ENCODE data around the gene SPTBN1.
"Not testable (repeated sequence)": the region's sequence is repeated elsewhere in the genome, so short reads cannot be mapped to it uniquely, and the experiment has no call there.

The SPTBN1 gene

GRCh38 chr2:54504866-54505265, 48.7 kb downstream of the SPTBN1 start:
- Histone ChIP-seq H3K4me1 (ENCODE audit: control insufficient read depth in 1 of 2, insufficient read depth in 2 of 2, low read length in 2 of 2) (peaks cover 0 to 56% of the 10 kb centered on the region in 2 donors), H3K27me3 (ENCODE audit: low read depth, low read length) (no peaks in the 10 kb centered on the region), H3K36me3 (ENCODE audit: control insufficient read depth in 1 of 2, insufficient read depth in 2 of 2, low read length in 2 of 2) (no peaks in the 10 kb centered on the region), H3K27ac (ENCODE audit: low read length) (no peak overlapping the region), H3K9me3 (ENCODE audit: control insufficient read depth in 1 of 2, low read length in 2 of 2) (no peaks in the 10 kb centered on the region), H3K4me3 (ENCODE audit: low read depth in 1 of 2, low read length in 2 of 2) (no peak overlapping the region)

GRCh38 chr2:54508541-54508940, 52.4 kb downstream of the SPTBN1 start:
- no peaks in the 10 kb centered on the region for H3K36me3 ChIP-seq (ENCODE audit: control insufficient read depth in 1 of 2, insufficient read depth in 2 of 2, low read length in 2 of 2)
- H3K4me3 ChIP-seq (ENCODE audit: low read depth in 1 of 2, low read length in 2 of 2), result no peak overlapping the region
- H3K27me3 ChIP-seq (ENCODE audit: low read depth, low read length), result no peaks in the 10 kb centered on the region
- H3K9me3 ChIP-seq (ENCODE audit: control insufficient read depth in 1 of 2, low read length in 2 of 2), result no peaks in the 10 kb centered on the region
- H3K4me1 ChIP-seq (ENCODE audit: control insufficient read depth in 1 of 2, insufficient read depth in 2 of 2, low read length in 2 of 2), result peaks cover 3 to 48% of the 10 kb centered on the region in 2 donors
- no peak overlapping the region for H3K27ac ChIP-seq (ENCODE audit: low read length)

- not testable (repeated sequence) for H3K36me3 ChIP-seq (ENCODE audit: control insufficient read depth in 1 of 2, insufficient read depth in 2 of 2, low read length in 2 of 2); H3K9me3 ChIP-seq (ENCODE audit: control insufficient read depth in 1 of 2, low read length in 2 of 2); H3K27me3 ChIP-seq (ENCODE audit: low read depth, low read length); H3K4me3 ChIP-seq (ENCODE audit: low read depth in 1 of 2, low read length in 2 of 2); H3K27ac ChIP-seq (ENCODE audit: low read length)
- peaks cover 3 to 47% of the 10 kb centered on the region in 2 donors for H3K4me1 ChIP-seq (ENCODE audit: control insufficient read depth in 1 of 2, insufficient read depth in 2 of 2, low read length in 2 of 2)
These were observed 52.9 kb downstream of the SPTBN1 start for GRCh38 chr2:54509043-54509442.

GRCh38 chr2:54510916-54511315, 54.8 kb downstream of the SPTBN1 start:
- Histone ChIP-seq H3K9me3 (ENCODE audit: control insufficient read depth in 1 of 2, low read length in 2 of 2) (no peaks in the 10 kb centered on the region), H3K4me3 (ENCODE audit: low read depth in 1 of 2, low read length in 2 of 2) (no peak overlapping the region), H3K27ac (ENCODE audit: low read length) (no peak overlapping the region), H3K4me1 (ENCODE audit: control insufficient read depth in 1 of 2, insufficient read depth in 2 of 2, low read length in 2 of 2) (peaks cover 3 to 42% of the 10 kb centered on the region in 2 donors), H3K36me3 (ENCODE audit: control insufficient read depth in 1 of 2, insufficient read depth in 2 of 2, low read length in 2 of 2) (no peaks in the 10 kb centered on the region), H3K27me3 (ENCODE audit: low read depth, low read length) (no peaks in the 10 kb centered on the region)

- Histone ChIP-seq H3K9me3 (ENCODE audit: control insufficient read depth in 1 of 2, low read length in 2 of 2) (no peaks in the 10 kb centered on the region), H3K36me3 (ENCODE audit: control insufficient read depth in 1 of 2, insufficient read depth in 2 of 2, low read length in 2 of 2) (no peaks in the 10 kb centered on the region), H3K4me1 (ENCODE audit: control insufficient read depth in 1 of 2, insufficient read depth in 2 of 2, low read length in 2 of 2) (peaks cover 3 to 42% of the 10 kb centered on the region in 2 donors), H3K4me3 (ENCODE audit: low read depth in 1 of 2, low read length in 2 of 2) (no peak overlapping the region), H3K27me3 (ENCODE audit: low read depth, low read length) (no peaks in the 10 kb centered on the region), H3K27ac (ENCODE audit: low read length) (no peak overlapping the region)
These were observed 56.1 kb downstream of the SPTBN1 start for GRCh38 chr2:54512183-54512582.

- Histone ChIP-seq H3K4me1 (ENCODE audit: control insufficient read depth in 1 of 2, insufficient read depth in 2 of 2, low read length in 2 of 2) (peaks cover 3 to 42% of the 10 kb centered on the region in 2 donors), H3K9me3 (ENCODE audit: control insufficient read depth in 1 of 2, low read length in 2 of 2) (no peaks in the 10 kb centered on the region), H3K4me3 (ENCODE audit: low read depth in 1 of 2, low read length in 2 of 2) (no peak overlapping the region), H3K27me3 (ENCODE audit: low read depth, low read length) (no peaks in the 10 kb centered on the region), H3K27ac (ENCODE audit: low read length) (no peak overlapping the region), H3K36me3 (ENCODE audit: control insufficient read depth in 1 of 2, insufficient read depth in 2 of 2, low read length in 2 of 2) (no peaks in the 10 kb centered on the region)
These were observed 56.7 kb downstream of the SPTBN1 start for GRCh38 chr2:54512663-54513362.

- Histone ChIP-seq H3K4me1 (ENCODE audit: control insufficient read depth in 1 of 2, insufficient read depth in 2 of 2, low read length in 2 of 2) (peaks cover 3 to 42% of the 10 kb centered on the region in 2 donors), H3K36me3 (ENCODE audit: control insufficient read depth in 1 of 2, insufficient read depth in 2 of 2, low read length in 2 of 2) (no peaks in the 10 kb centered on the region), H3K4me3 (ENCODE audit: low read depth in 1 of 2, low read length in 2 of 2) (no peak overlapping the region), H3K9me3 (ENCODE audit: control insufficient read depth in 1 of 2, low read length in 2 of 2) (no peaks in the 10 kb centered on the region), H3K27ac (ENCODE audit: low read length) (no peak overlapping the region), H3K27me3 (ENCODE audit: low read depth, low read length) (no peaks in the 10 kb centered on the region)
These were observed 57.2 kb downstream of the SPTBN1 start for GRCh38 chr2:54513363-54513715.

GRCh38 chr2:54514822-54515569, 58.9 kb downstream of the SPTBN1 start:
- Histone ChIP-seq H3K27me3 (ENCODE audit: low read depth, low read length) (no peaks in the 10 kb centered on the region), H3K27ac (ENCODE audit: low read length) (no peak overlapping the region), H3K4me3 (ENCODE audit: low read depth in 1 of 2, low read length in 2 of 2) (no peak overlapping the region)

GRCh38 chr2:54516842-54517241, 60.7 kb downstream of the SPTBN1 start:
- peaks cover 0 to 37% of the 10 kb centered on the region in 2 donors for H3K4me1 ChIP-seq (ENCODE audit: control insufficient read depth in 1 of 2, insufficient read depth in 2 of 2, low read length in 2 of 2)
- H3K27me3 ChIP-seq (ENCODE audit: low read depth, low read length), result no peaks in the 10 kb centered on the region
- no peaks in the 10 kb centered on the region for H3K9me3 ChIP-seq (ENCODE audit: control insufficient read depth in 1 of 2, low read length in 2 of 2)
- H3K4me3 ChIP-seq (ENCODE audit: low read depth in 1 of 2, low read length in 2 of 2), result no peak overlapping the region
- H3K36me3 ChIP-seq (ENCODE audit: control insufficient read depth in 1 of 2, insufficient read depth in 2 of 2, low read length in 2 of 2), result no peaks in the 10 kb centered on the region
- no peak overlapping the region for H3K27ac ChIP-seq (ENCODE audit: low read length)

More at GRCh38 chr2:54514822-54515569, 58.9 kb downstream of the SPTBN1 start:
- Histone ChIP-seq H3K9me3 (ENCODE audit: control insufficient read depth in 1 of 2, low read length in 2 of 2) (no peaks in the 10 kb centered on the region), H3K4me1 (ENCODE audit: control insufficient read depth in 1 of 2, insufficient read depth in 2 of 2, low read length in 2 of 2) (peaks cover 3 to 47% of the 10 kb centered on the region in 2 donors), H3K36me3 (ENCODE audit: control insufficient read depth in 1 of 2, insufficient read depth in 2 of 2, low read length in 2 of 2) (no peaks in the 10 kb centered on the region)

GRCh38 chr2:54518016-54518415, 61.9 kb downstream of the SPTBN1 start:
- peaks cover 0 to 34% of the 10 kb centered on the region in 2 donors for H3K4me1 ChIP-seq (ENCODE audit: control insufficient read depth in 1 of 2, insufficient read depth in 2 of 2, low read length in 2 of 2)
- H3K27ac ChIP-seq (ENCODE audit: low read length), result not testable (repeated sequence)

GRCh38 chr2:54518430-54518829, 62.3 kb downstream of the SPTBN1 start:
- H3K4me3 ChIP-seq (ENCODE audit: low read depth in 1 of 2, low read length in 2 of 2), result no peak overlapping the region
- H3K4me1 ChIP-seq (ENCODE audit: control insufficient read depth in 1 of 2, insufficient read depth in 2 of 2, low read length in 2 of 2), result peaks cover 0 to 35% of the 10 kb centered on the region in 2 donors
- H3K9me3 ChIP-seq (ENCODE audit: control insufficient read depth in 1 of 2, low read length in 2 of 2), result no peaks in the 10 kb centered on the region
- H3K36me3 ChIP-seq (ENCODE audit: control insufficient read depth in 1 of 2, insufficient read depth in 2 of 2, low read length in 2 of 2), result no peaks in the 10 kb centered on the region
- H3K27me3 ChIP-seq (ENCODE audit: low read depth, low read length), result no peaks in the 10 kb centered on the region
- peak overlapping the region; percentile 27 for H3K27ac ChIP-seq (ENCODE audit: low read length)

More at GRCh38 chr2:54518016-54518415, 61.9 kb downstream of the SPTBN1 start:
- not testable (repeated sequence) for H3K9me3 ChIP-seq (ENCODE audit: control insufficient read depth in 1 of 2, low read length in 2 of 2); H3K4me3 ChIP-seq (ENCODE audit: low read depth in 1 of 2, low read length in 2 of 2); H3K27me3 ChIP-seq (ENCODE audit: low read depth, low read length); H3K36me3 ChIP-seq (ENCODE audit: control insufficient read depth in 1 of 2, insufficient read depth in 2 of 2, low read length in 2 of 2)

Data from muscle layer of duodenum (tissue), 2 donors.